DOHH2 (cell line): ENCODE results near the gene CCNF.

Experiments used
- CTCF ChIP-seq: fragments of 200-600 bp; sonication (generic); IDR thresholded peaks from one replicate; pipeline ENCODE4 v1.5.1; 2014; ENCODE audit warnings: antibody characterized with exemption, mild to moderate bottlenecking, low read depth, low read length; ENCODE audit not compliant: poor library complexity, severe bottlenecking
- EZH2phosphoT487 ChIP-seq: fragments of 200-600 bp; sonication (generic); IDR thresholded peaks from 2 replicates; pipeline ENCODE4 v1.6.1; 2017; ENCODE audit warnings: borderline replicate concordance, mild to moderate bottlenecking, antibody characterized with exemption, low read length, moderate library complexity, mixed read lengths

GRCh38 chr16:2428784-2429033 is 538 bp upstream of the CCNF start:
- TF ChIP-seq CTCF (no peak), EZH2phosphoT487 (no peak)
